RKO (cell line): Measurements from ENCODE around the gene GNG5.
"Not testable (repeated sequence)": the region's sequence is repeated elsewhere in the genome, so short reads cannot be mapped to it uniquely, and the experiment has no call there.

Source experiments
- DNase-seq: peaks from one replicate; pipeline ENCODE4 v3.0.0-alpha.2; 2016; ENCODE audit warnings: low spot score

Gene GNG5

GRCh38 chr1:84506002-84506728 is at the start of gene GNG5, which contains the start of gene SPATA1:
Gene GNG5, minus strand, starts transcription at chr1:84506581. Its CDS starts 490 bp downstream, at chr1:84506091.
Gene SPATA1, plus strand, starts transcription at chr1:84506386. Its CDS starts 9,974 bp downstream, at chr1:84516360.
- peak; percentile 96 for DNase-seq

- DNase-seq, result no peak
These were observed 44.4 kb upstream of the GNG5 start for GRCh38 chr1:84550826-84551225.

GRCh38 chr1:84541679-84542078 is 35.3 kb upstream of the GNG5 start:
- DNase-seq, result peak; percentile 27

- no peak for DNase-seq
These were observed 34.4 kb upstream of the GNG5 start for GRCh38 chr1:84540759-84541158.

GRCh38 chr1:84539972-84540371 is 33.6 kb upstream of the GNG5 start:
- DNase-seq, result no peak

GRCh38 chr1:84538599-84538998 is 32.2 kb upstream of the GNG5 start:
- DNase-seq, result no peak

GRCh38 chr1:84525779-84526178 is 19.4 kb upstream of the GNG5 start:
- DNase-seq, result no peak

- no peak for DNase-seq
These were observed 18.2 kb upstream of the GNG5 start for GRCh38 chr1:84524590-84524989.

GRCh38 chr1:84510668-84511067 is 4.3 kb upstream of the GNG5 start:
- no peak for DNase-seq

GRCh38 chr1:84510165-84510564 is 3.8 kb upstream of the GNG5 start:
- DNase-seq, result no peak

- no peak for DNase-seq
These were observed 2.6 kb upstream of the GNG5 start for GRCh38 chr1:84509029-84509428.

- no peak for DNase-seq
These were observed 2.1 kb upstream of the GNG5 start for GRCh38 chr1:84508510-84508909.

GRCh38 chr1:84507887-84508286 is 1.5 kb upstream of the GNG5 start:
- not testable (repeated sequence) for DNase-seq

- no peak for DNase-seq
These were observed 510 bp upstream of the GNG5 start for GRCh38 chr1:84506729-84507453.

GRCh38 chr1:84505493-84506001 is 834 bp downstream of the GNG5 start:
- DNase-seq, result peak; percentile 65

GRCh38 chr1:84504580-84505492 is 1.5 kb downstream of the GNG5 start:
- peak; percentile 74 for DNase-seq

GRCh38 chr1:84502927-84503326 is 3.5 kb downstream of the GNG5 start:
- no peak for DNase-seq

- DNase-seq, result no peak
These were observed 8.6 kb downstream of the GNG5 start for GRCh38 chr1:84497631-84498275.

- no peak for DNase-seq
These were observed 9.9 kb downstream of the GNG5 start for GRCh38 chr1:84496498-84496897.

- DNase-seq, result no peak
These were observed 12.6 kb downstream of the GNG5 start for GRCh38 chr1:84493747-84494146.

- DNase-seq, result no peak
These were observed 13.7 kb downstream of the GNG5 start for GRCh38 chr1:84492726-84493125.

- DNase-seq, result no peak
These were observed 16.6 kb downstream of the GNG5 start for GRCh38 chr1:84489766-84490165.
